Measurements from ENCODE around the gene HIVEP3.

- TF ChIP-seq CTCF (IDR thresholded peaks at IDR 0.05) (no peak), POLR2A (IDR thresholded peaks at IDR 0.05) (no peak)
These were observed 166.1 kb downstream of the HIVEP3 start for GRCh38 chr1:41752514-41753170.
